Immature natural killer cell (primary cell): ENCODE measurements around the gene GTF2IRD2. TPM values are rescaled to one million over a fixed set of nuclear protein-coding genes. Genes with fewer than 3 reads are reported as not detected.
"Not testable (repeated sequence)": the region's sequence is repeated elsewhere in the genome, so short reads cannot be mapped to it uniquely, and the experiment has no call there.

Experiments
- DNase-seq, 3 donors: peaks; one replicate each; pipeline ENCODE4 v3.0.0; 2022; ENCODE audit warnings: mixed read lengths in 1 of 3
- H3K27ac Mint-ChIP-seq, 6 donors: one replicate each; pipeline ENCODE4 v1.8.0; 2020; ENCODE audit warnings: mixed read lengths in 6 of 6, mild to moderate bottlenecking in 5 of 6, inconsistent platforms in 4 of 6, moderate library complexity in 3 of 6
- H3K27me3 Mint-ChIP-seq, 3 donors: one replicate each; pipeline ENCODE4 v1.8.0; 2020 to 2021; ENCODE audit warnings: low read depth in 3 of 3, mild to moderate bottlenecking in 3 of 3, mixed read lengths in 3 of 3, moderate library complexity in 3 of 3, inconsistent platforms in 1 of 3
- H3K36me3 Mint-ChIP-seq, 3 donors: one replicate each; pipeline ENCODE4 v1.8.0; 2020; ENCODE audit warnings: mixed read lengths in 3 of 3, inconsistent platforms in 2 of 3, mild to moderate bottlenecking in 2 of 3
- H3K4me1 Mint-ChIP-seq, 2 donors: one replicate each; pipeline ENCODE4 v1.8.0; 2020; ENCODE audit warnings: inconsistent platforms in 2 of 2, mild to moderate bottlenecking in 2 of 2, mixed read lengths in 2 of 2, moderate library complexity in 1 of 2
- H3K4me3 Mint-ChIP-seq, 5 donors: one replicate each; pipeline ENCODE4 v1.8.0; 2020; ENCODE audit warnings: mild to moderate bottlenecking in 5 of 5, mixed read lengths in 5 of 5, inconsistent platforms in 3 of 5, moderate library complexity in 3 of 5
- H3K9me3 Mint-ChIP-seq, 6 donors: one replicate each; pipeline ENCODE4 v1.8.0; 2020; ENCODE audit warnings: mild to moderate bottlenecking in 6 of 6, mixed read lengths in 6 of 6, inconsistent platforms in 4 of 6, moderate library complexity in 3 of 6
- polyA plus RNA-seq, 3 donors: library from polyadenylated mRNA; unstranded; fragments of 300-500 nt; fragmentation: Illumina TruSeq; gene quantifications; one replicate each; pipeline ENCODE4 v1.2.3, GENCODE V29; 2021

The GTF2IRD2 gene
- polyA plus RNA-seq, 3 donors from 2014 or later = 7.8 to 12.2 (median 11.2) TPM

DNA sequence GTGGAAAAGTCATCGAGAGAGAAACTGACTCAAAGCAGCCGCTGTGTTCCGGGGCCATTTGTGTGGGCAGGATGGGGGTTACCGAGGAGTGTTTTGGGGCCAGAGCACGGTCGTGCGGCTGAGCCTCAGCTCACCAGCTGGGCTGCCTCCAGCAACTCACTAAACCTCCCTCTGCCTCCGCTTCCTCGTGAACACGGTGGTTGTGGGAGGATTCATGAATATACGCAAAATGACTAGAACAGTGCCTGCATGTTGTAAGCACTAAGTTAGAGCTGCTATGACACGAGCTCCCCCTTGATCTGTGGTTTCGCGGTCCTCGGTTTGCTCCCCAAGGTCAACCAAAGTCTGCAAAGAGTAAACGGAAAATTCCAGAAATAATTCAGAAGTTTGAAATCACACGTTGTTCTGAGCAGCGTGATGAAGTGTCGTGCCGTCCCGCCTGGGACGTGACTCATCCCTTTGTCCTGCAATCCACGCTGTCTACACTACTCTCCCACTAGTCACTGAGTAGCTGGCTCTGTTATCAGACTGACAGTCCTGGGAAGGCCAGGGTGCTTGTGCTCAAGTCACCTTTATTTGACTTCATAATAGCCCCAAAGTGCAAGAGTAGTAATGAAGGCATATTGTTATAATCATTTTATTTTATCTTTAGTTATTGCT, 31.1 kb downstream of the GTF2IRD2 start:
- DNase-seq, H3K4me3 Mint-ChIP-seq, H3K27ac Mint-ChIP-seq, H3K9me3 Mint-ChIP-seq, H3K36me3 Mint-ChIP-seq, H3K27me3 Mint-ChIP-seq, H3K4me1 Mint-ChIP-seq: not testable (repeated sequence)

- H3K4me3 Mint-ChIP-seq = not testable (repeated sequence)
These were observed 35.5 kb downstream of the GTF2IRD2 start for GRCh38 chr7:74815882-74816281.

GRCh38 chr7:74798644-74799043, 52.8 kb downstream of the GTF2IRD2 start:
- H3K9me3 Mint-ChIP-seq, DNase-seq, H3K4me3 Mint-ChIP-seq, H3K36me3 Mint-ChIP-seq, H3K4me1 Mint-ChIP-seq, H3K27me3 Mint-ChIP-seq, H3K27ac Mint-ChIP-seq: not testable (repeated sequence)

More at GRCh38 chr7:74815882-74816281, 35.5 kb downstream of the GTF2IRD2 start:
- H3K9me3 Mint-ChIP-seq, H3K27me3 Mint-ChIP-seq, H3K4me1 Mint-ChIP-seq, H3K36me3 Mint-ChIP-seq, DNase-seq, H3K27ac Mint-ChIP-seq: not testable (repeated sequence)

GRCh38 chr7:74797848-74798622, 53.4 kb downstream of the GTF2IRD2 start:
- not testable (repeated sequence) for H3K4me1 Mint-ChIP-seq, H3K36me3 Mint-ChIP-seq, H3K9me3 Mint-ChIP-seq, DNase-seq, H3K4me3 Mint-ChIP-seq, H3K27me3 Mint-ChIP-seq, H3K27ac Mint-ChIP-seq

GRCh38 chr7:74789200-74789736, 62.1 kb downstream of the GTF2IRD2 start:
- H3K27me3 Mint-ChIP-seq, H3K9me3 Mint-ChIP-seq, H3K27ac Mint-ChIP-seq, DNase-seq, H3K36me3 Mint-ChIP-seq, H3K4me1 Mint-ChIP-seq, H3K4me3 Mint-ChIP-seq: not testable (repeated sequence)

DNA sequence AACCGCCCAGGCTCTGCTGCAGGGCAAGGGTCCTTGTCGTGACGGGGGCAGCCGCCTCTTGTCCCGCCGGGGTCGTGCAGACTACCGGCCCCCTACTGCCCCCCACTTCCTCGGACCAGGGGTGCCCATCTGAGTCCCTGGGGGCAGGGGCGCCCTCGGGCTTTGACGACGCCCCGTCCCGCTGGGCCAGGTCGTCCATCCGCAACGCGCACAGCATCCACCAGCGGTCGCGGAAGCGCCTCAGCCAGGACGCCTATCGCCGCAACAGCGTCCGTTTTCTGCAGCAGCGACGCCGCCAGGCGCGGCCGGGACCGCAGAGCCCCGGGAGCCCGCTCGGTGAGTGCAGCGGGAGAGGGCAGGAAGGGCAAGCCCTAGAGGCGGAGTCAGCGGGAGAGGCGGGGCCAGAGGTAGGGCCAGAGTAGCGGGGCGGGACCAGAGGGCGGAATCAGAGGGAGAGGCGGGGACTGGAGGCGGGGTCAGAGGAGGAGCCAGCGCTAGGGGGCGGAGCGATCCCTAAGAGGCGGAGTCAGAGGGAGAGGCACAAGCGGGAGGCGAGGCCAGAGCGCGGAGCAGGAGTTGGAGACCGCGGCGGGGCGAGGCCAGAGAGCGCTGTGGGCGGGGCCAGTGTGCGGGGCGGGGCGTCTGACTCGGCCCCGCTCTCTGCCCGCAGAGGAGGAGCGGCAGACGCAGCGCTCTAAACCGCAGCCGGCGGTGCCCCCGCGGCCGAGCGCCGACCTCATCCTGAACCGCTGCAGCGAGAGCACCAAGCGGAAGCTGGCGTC, 62.8 kb downstream of the GTF2IRD2 start:
- peak overlapping the region in 1 of 6 donors; percentile 71 for H3K27ac Mint-ChIP-seq

GRCh38 chr7:74783595-74783994, 67.8 kb downstream of the GTF2IRD2 start:
- DNase-seq, H3K9me3 Mint-ChIP-seq, H3K36me3 Mint-ChIP-seq, H3K4me1 Mint-ChIP-seq, H3K27me3 Mint-ChIP-seq, H3K27ac Mint-ChIP-seq, H3K4me3 Mint-ChIP-seq: not testable (repeated sequence)

More for the DNA sequence above, 62.8 kb downstream of the GTF2IRD2 start:
- not testable (repeated sequence) for H3K27me3 Mint-ChIP-seq, H3K9me3 Mint-ChIP-seq, H3K36me3 Mint-ChIP-seq, H3K4me1 Mint-ChIP-seq
- peak overlapping the region; percentile 49 to 70 (median 64) for H3K4me3 Mint-ChIP-seq
- peak; percentile 97 to 98 (median 98) for DNase-seq

DNA sequence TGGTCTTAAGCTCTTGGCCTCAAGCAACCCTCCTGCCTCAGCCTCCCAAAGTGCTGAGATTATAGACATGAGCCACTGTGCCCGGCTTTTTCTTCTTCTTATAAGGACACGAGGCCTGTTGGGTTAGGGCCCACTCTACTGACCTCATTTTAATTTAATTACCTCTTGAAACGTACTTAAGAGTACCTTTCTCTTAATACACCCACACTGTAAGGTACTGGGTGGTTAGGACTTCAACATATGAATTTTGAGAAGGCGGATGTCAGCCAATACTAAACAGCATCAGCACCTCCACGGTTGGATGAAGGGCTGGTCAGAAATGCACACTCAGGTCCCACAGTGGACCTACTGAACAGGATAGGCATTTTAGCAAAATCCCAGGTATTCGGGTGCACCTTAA, 69.7 kb downstream of the GTF2IRD2 start:
- H3K4me3 Mint-ChIP-seq = not testable (repeated sequence)

GRCh38 chr7:74779053-74779452, 72.4 kb downstream of the GTF2IRD2 start:
- H3K27me3 Mint-ChIP-seq, H3K36me3 Mint-ChIP-seq, H3K4me1 Mint-ChIP-seq, H3K9me3 Mint-ChIP-seq, H3K4me3 Mint-ChIP-seq, H3K27ac Mint-ChIP-seq, DNase-seq: not testable (repeated sequence)

More for the DNA sequence above, 69.7 kb downstream of the GTF2IRD2 start:
- H3K36me3 Mint-ChIP-seq, H3K4me1 Mint-ChIP-seq, H3K27me3 Mint-ChIP-seq, H3K9me3 Mint-ChIP-seq, H3K27ac Mint-ChIP-seq, DNase-seq: not testable (repeated sequence)

- DNase-seq, H3K4me3 Mint-ChIP-seq, H3K36me3 Mint-ChIP-seq, H3K9me3 Mint-ChIP-seq, H3K27me3 Mint-ChIP-seq, H3K27ac Mint-ChIP-seq, H3K4me1 Mint-ChIP-seq: not testable (repeated sequence)
These were observed 76.3 kb downstream of the GTF2IRD2 start for GRCh38 chr7:74775111-74775510.

DNA sequence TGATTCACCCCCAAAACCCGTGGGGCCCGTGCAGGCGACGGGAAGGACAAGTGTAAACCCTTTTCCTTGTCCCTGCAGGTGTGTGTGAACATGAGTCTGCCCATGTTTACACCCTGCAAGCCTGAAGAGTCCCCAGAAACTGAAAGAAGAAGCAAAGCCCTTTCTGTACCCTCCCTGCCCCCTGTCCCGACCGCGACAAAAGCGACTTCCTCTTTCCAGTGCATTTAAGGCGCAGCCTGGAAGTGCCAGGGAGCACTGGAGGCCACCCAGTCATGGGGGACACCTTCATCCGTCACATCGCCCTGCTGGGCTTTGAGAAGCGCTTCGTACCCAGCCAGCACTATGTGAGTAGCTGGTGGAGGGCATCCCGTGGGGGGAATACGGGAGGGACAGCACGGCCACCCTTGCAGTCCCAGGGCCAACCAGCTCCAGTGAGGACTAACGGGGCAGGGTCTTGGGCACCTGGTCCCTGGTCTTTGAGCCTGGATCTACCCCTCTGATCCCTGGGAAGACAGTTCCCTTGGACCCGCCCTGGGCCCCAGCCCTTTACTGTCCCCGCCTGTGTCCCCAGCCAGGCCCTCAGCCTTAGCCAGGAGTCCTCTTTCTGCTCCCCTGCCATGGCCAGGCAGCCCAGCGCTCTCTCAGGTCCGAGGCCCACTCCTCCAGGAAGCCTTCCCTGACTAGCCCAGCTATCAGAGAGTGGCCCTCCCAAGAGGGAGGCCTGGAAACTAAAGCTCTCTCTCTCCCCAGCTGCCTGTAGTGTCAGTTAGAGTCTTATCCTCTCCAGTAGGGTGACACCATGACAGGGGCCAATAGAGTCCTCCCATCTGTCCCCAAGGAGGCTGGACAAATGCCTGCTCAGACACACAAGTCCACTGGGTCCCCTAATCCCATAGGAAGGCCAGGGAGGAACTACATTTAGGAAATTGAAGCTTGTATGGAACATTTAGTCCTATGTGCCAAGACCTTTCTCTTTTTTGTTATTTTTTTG, 77.3 kb downstream of the GTF2IRD2 start, which contains the start of gene NCF1:
NCF1 (plus strand) TSS at position 252 of the 991 bp plus-strand sequence; CDS start at position 273, 21 bp downstream.
- not testable (repeated sequence) for H3K36me3 Mint-ChIP-seq, H3K4me1 Mint-ChIP-seq, H3K4me3 Mint-ChIP-seq, DNase-seq, H3K27me3 Mint-ChIP-seq, H3K27ac Mint-ChIP-seq, H3K9me3 Mint-ChIP-seq

DNA sequence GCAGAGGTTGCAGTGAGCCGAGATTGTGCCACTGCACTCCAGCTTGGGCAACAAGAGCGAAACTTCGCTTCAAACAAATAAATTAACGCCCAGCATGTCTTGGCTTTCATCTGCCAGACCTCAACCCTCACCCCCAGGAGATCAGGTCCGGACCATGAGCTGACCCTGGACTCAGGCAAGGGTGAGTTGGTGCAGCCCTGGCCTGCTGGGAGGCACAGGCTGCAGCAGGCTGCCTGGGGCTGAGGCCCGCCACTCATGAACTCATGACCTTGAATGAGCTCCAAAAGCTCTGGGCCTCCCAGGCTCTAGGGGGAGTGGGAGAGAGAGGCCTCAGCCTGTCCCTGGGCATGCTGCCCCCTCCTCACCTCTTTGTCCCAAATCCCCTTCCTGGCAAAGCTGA, 79.3 kb downstream of the GTF2IRD2 start:
- H3K4me1 Mint-ChIP-seq, H3K36me3 Mint-ChIP-seq, H3K4me3 Mint-ChIP-seq, H3K9me3 Mint-ChIP-seq, DNase-seq, H3K27me3 Mint-ChIP-seq, H3K27ac Mint-ChIP-seq: not testable (repeated sequence)

- H3K9me3 Mint-ChIP-seq, H3K4me1 Mint-ChIP-seq, DNase-seq, H3K27ac Mint-ChIP-seq, H3K4me3 Mint-ChIP-seq, H3K36me3 Mint-ChIP-seq, H3K27me3 Mint-ChIP-seq: not testable (repeated sequence)
These were observed 81.3 kb downstream of the GTF2IRD2 start for GRCh38 chr7:74770062-74770461.
